ENCODE measurements around the gene CCT6B. TPM values are rescaled to one million over a fixed set of nuclear protein-coding genes. Genes with fewer than 3 reads are reported as not detected.
A peak's percentile ranks its signal among the peaks of the same experiment; 100 is the strongest.
"Not testable (repeated sequence)": the region's sequence is repeated elsewhere in the genome, so short reads cannot be mapped to it uniquely, and the experiment has no call there.

Gene CCT6B
- total RNA-seq, 1 donor = 6.2 TPM

- no peaks in the 10 kb centered on the region for H4K20me1 ChIP-seq (ENCODE audit: insufficient read depth, low read length)
- H3K79me2 ChIP-seq (ENCODE audit: insufficient read depth, low read length) = no peaks in the 10 kb centered on the region
- H3K9me3 ChIP-seq (ENCODE audit: low read depth, low read length) = no peaks in the 10 kb centered on the region
- no peak overlapping the region for H3K4me3 ChIP-seq (ENCODE audit: insufficient read depth, low read length)
- peaks cover 49% of the 10 kb centered on the region for H3K36me3 ChIP-seq (ENCODE audit: insufficient read depth, low read length)
- no peak overlapping the region for H3K27ac ChIP-seq (ENCODE audit: low read depth, low read length)
- no peak overlapping the region for H2AFZ ChIP-seq (ENCODE audit: low read length)
- H3K27me3 ChIP-seq (ENCODE audit: insufficient read depth, low read length) = no peaks in the 10 kb centered on the region
- no peak overlapping the region for H3K4me2 ChIP-seq (ENCODE audit: insufficient read depth, low read length)
- TF ChIP-seq CTCF (IDR thresholded peaks at IDR 0.05; ENCODE audit: extremely low read depth, low read depth, low read length) = no peak
- no peaks in the 10 kb centered on the region for H3K4me1 ChIP-seq (ENCODE audit: insufficient read depth, low read length)
- peak; percentile 66 for DNase-seq (ENCODE audit: insufficient read length, low spot score, missing footprints)
These were observed 42.5 kb upstream of the CCT6B start for GRCh38 chr17:35003778-35004177.

GRCh38 chr17:35002876-35003551 lies 41.8 kb upstream of the CCT6B start:
- no peak for DNase-seq (ENCODE audit: insufficient read length, low spot score, missing footprints)
- H3K27me3 ChIP-seq (ENCODE audit: insufficient read depth, low read length) = no peaks in the 10 kb centered on the region
- H2AFZ ChIP-seq (ENCODE audit: low read length) = no peak overlapping the region
- H3K4me3 ChIP-seq (ENCODE audit: insufficient read depth, low read length) = no peak overlapping the region
- H3K79me2 ChIP-seq (ENCODE audit: insufficient read depth, low read length) = no peaks in the 10 kb centered on the region
- no peaks in the 10 kb centered on the region for H3K9me3 ChIP-seq (ENCODE audit: low read depth, low read length)
- no peaks in the 10 kb centered on the region for H3K4me1 ChIP-seq (ENCODE audit: insufficient read depth, low read length)
- no peak overlapping the region for H3K4me2 ChIP-seq (ENCODE audit: insufficient read depth, low read length)
- peaks cover 48% of the 10 kb centered on the region for H3K36me3 ChIP-seq (ENCODE audit: insufficient read depth, low read length)
- no peaks in the 10 kb centered on the region for H4K20me1 ChIP-seq (ENCODE audit: insufficient read depth, low read length)
- no peak overlapping the region for H3K27ac ChIP-seq (ENCODE audit: low read depth, low read length)
- TF ChIP-seq CTCF (IDR thresholded peaks at IDR 0.05; ENCODE audit: extremely low read depth, low read depth, low read length) = no peak

- DNase-seq (ENCODE audit: insufficient read length, low spot score, missing footprints) = no peak
- Histone ChIP-seq H3K27me3 (ENCODE audit: insufficient read depth, low read length) (no peaks in the 10 kb centered on the region), H3K4me1 (ENCODE audit: insufficient read depth, low read length) (peaks cover 4% of the 10 kb centered on the region), H3K79me2 (ENCODE audit: insufficient read depth, low read length) (no peaks in the 10 kb centered on the region), H4K20me1 (ENCODE audit: insufficient read depth, low read length) (no peaks in the 10 kb centered on the region), H3K27ac (ENCODE audit: low read depth, low read length) (no peak overlapping the region), H2AFZ (ENCODE audit: low read length) (no peak overlapping the region), H3K4me3 (ENCODE audit: insufficient read depth, low read length) (no peak overlapping the region), H3K36me3 (ENCODE audit: insufficient read depth, low read length) (peaks cover 50% of the 10 kb centered on the region), H3K9me3 (ENCODE audit: low read depth, low read length) (no peaks in the 10 kb centered on the region), H3K4me2 (ENCODE audit: insufficient read depth, low read length) (no peak overlapping the region)
- TF ChIP-seq CTCF (IDR thresholded peaks at IDR 0.05; ENCODE audit: extremely low read depth, low read depth, low read length) = no peak
These were observed 40.3 kb upstream of the CCT6B start for GRCh38 chr17:35001549-35001948.

- not testable (repeated sequence) for H3K4me3 ChIP-seq (ENCODE audit: insufficient read depth, low read length); H3K4me1 ChIP-seq (ENCODE audit: insufficient read depth, low read length); H3K27me3 ChIP-seq (ENCODE audit: insufficient read depth, low read length); H3K27ac ChIP-seq (ENCODE audit: low read depth, low read length); H3K9me3 ChIP-seq (ENCODE audit: low read depth, low read length); H2AFZ ChIP-seq (ENCODE audit: low read length); H4K20me1 ChIP-seq (ENCODE audit: insufficient read depth, low read length); DNase-seq (ENCODE audit: insufficient read length, low spot score, missing footprints); H3K4me2 ChIP-seq (ENCODE audit: insufficient read depth, low read length); H3K79me2 ChIP-seq (ENCODE audit: insufficient read depth, low read length)
- peaks cover 48% of the 10 kb centered on the region for H3K36me3 ChIP-seq (ENCODE audit: insufficient read depth, low read length)
These were observed 39.7 kb upstream of the CCT6B start for GRCh38 chr17:35000965-35001364.
